ENCODE measurements around the gene TNFSF13B.
A peak's percentile ranks its signal among the peaks of the same experiment; 100 is the strongest.

The TNFSF13B gene

GRCh38 chr13:108313382-108313781 lies 43.9 kb downstream of the TNFSF13B start:
- H3K9me3 Mint-ChIP-seq, result peaks cover 2% of the 10 kb centered on the region

GRCh38 chr13:108315273-108315672 lies 45.8 kb downstream of the TNFSF13B start:
- Mint-ChIP-seq H3K4me3 (no peak overlapping the region), H3K9me3 (no peaks in the 10 kb centered on the region)

More at GRCh38 chr13:108313382-108313781, 43.9 kb downstream of the TNFSF13B start:
- H3K4me1 Mint-ChIP-seq, result peaks cover 6% of the 10 kb centered on the region
- H3K36me3 Mint-ChIP-seq, result no peaks in the 10 kb centered on the region
- H3K4me3 Mint-ChIP-seq, result no peak overlapping the region
- ATAC-seq (no peak), DNase-seq (ENCODE audit: low spot score in 2 of 2) (no peak)
- no peak overlapping the region for H3K27ac Mint-ChIP-seq

GRCh38 chr13:108315991-108316390 lies 46.5 kb downstream of the TNFSF13B start:
- DNase-seq (ENCODE audit: low spot score in 2 of 2) (no peak), ATAC-seq (no peak)
- Mint-ChIP-seq H3K4me3 (no peak overlapping the region), H3K27ac (no peak overlapping the region), H3K9me3 (no peaks in the 10 kb centered on the region), H3K4me1 (peaks cover 6% of the 10 kb centered on the region), H3K36me3 (no peaks in the 10 kb centered on the region)

More at GRCh38 chr13:108315273-108315672, 45.8 kb downstream of the TNFSF13B start:
- no peak for DNase-seq (ENCODE audit: low spot score in 2 of 2)
- ATAC-seq, result no peak
- H3K4me1 Mint-ChIP-seq, result peaks cover 6% of the 10 kb centered on the region
- H3K36me3 Mint-ChIP-seq, result no peaks in the 10 kb centered on the region
- no peak overlapping the region for H3K27ac Mint-ChIP-seq

GRCh38 chr13:108316413-108316812 lies 46.9 kb downstream of the TNFSF13B start:
- ATAC-seq, result no peak
- no peak for DNase-seq (ENCODE audit: low spot score in 2 of 2)
- Mint-ChIP-seq H3K36me3 (no peaks in the 10 kb centered on the region), H3K27ac (no peak overlapping the region), H3K4me1 (peaks cover 6% of the 10 kb centered on the region), H3K9me3 (no peaks in the 10 kb centered on the region), H3K4me3 (no peak overlapping the region)

GRCh38 chr13:108322206-108322824 lies 52.8 kb downstream of the TNFSF13B start:
- DNase-seq (ENCODE audit: low spot score in 2 of 2), result no peak
- no peak overlapping the region for H3K4me3 Mint-ChIP-seq
- no peak overlapping the region for H3K27ac Mint-ChIP-seq
- no peaks in the 10 kb centered on the region for H3K36me3 Mint-ChIP-seq
- H3K4me1 Mint-ChIP-seq, result no peaks in the 10 kb centered on the region
- no peaks in the 10 kb centered on the region for H3K9me3 Mint-ChIP-seq
- ATAC-seq, result peak; percentile 75

- no peaks in the 10 kb centered on the region for H3K9me3 Mint-ChIP-seq
- H3K4me1 Mint-ChIP-seq, result no peaks in the 10 kb centered on the region
- ATAC-seq (no peak), DNase-seq (ENCODE audit: low spot score in 2 of 2) (no peak)
- no peak overlapping the region for H3K27ac Mint-ChIP-seq
- H3K4me3 Mint-ChIP-seq, result no peak overlapping the region
- H3K36me3 Mint-ChIP-seq, result no peaks in the 10 kb centered on the region
Observed at GRCh38 chr13:108323031-108323430, 53.5 kb downstream of the TNFSF13B start.

GRCh38 chr13:108325863-108326262 lies 56.3 kb downstream of the TNFSF13B start:
- Mint-ChIP-seq H3K4me1 (no peaks in the 10 kb centered on the region), H3K27ac (no peak overlapping the region), H3K4me3 (no peak overlapping the region)

GRCh38 chr13:108326309-108326708 lies 56.8 kb downstream of the TNFSF13B start:
- ATAC-seq (peak; percentile 64), DNase-seq (ENCODE audit: low spot score in 2 of 2) (no peak)
- no peaks in the 10 kb centered on the region for H3K36me3 Mint-ChIP-seq
- H3K27ac Mint-ChIP-seq, result no peak overlapping the region
- H3K4me1 Mint-ChIP-seq, result no peaks in the 10 kb centered on the region
- H3K9me3 Mint-ChIP-seq, result no peaks in the 10 kb centered on the region
- H3K4me3 Mint-ChIP-seq, result no peak overlapping the region

More at GRCh38 chr13:108325863-108326262, 56.3 kb downstream of the TNFSF13B start:
- no peaks in the 10 kb centered on the region for H3K36me3 Mint-ChIP-seq
- H3K9me3 Mint-ChIP-seq, result no peaks in the 10 kb centered on the region
- no peak for DNase-seq (ENCODE audit: low spot score in 2 of 2)
- no peak for ATAC-seq

GRCh38 chr13:108328848-108329247 lies 59.3 kb downstream of the TNFSF13B start:
- ATAC-seq (no peak), DNase-seq (ENCODE audit: low spot score in 2 of 2) (no peak)
- H3K4me3 Mint-ChIP-seq, result no peak overlapping the region
- no peaks in the 10 kb centered on the region for H3K4me1 Mint-ChIP-seq
- H3K36me3 Mint-ChIP-seq, result no peaks in the 10 kb centered on the region
- H3K9me3 Mint-ChIP-seq, result no peaks in the 10 kb centered on the region
- no peak overlapping the region for H3K27ac Mint-ChIP-seq

- no peak overlapping the region for H3K4me3 Mint-ChIP-seq
- H3K27ac Mint-ChIP-seq, result no peak overlapping the region
- DNase-seq (ENCODE audit: low spot score in 2 of 2) (no peak), ATAC-seq (no peak)
- H3K36me3 Mint-ChIP-seq, result no peaks in the 10 kb centered on the region
- H3K4me1 Mint-ChIP-seq, result no peaks in the 10 kb centered on the region
- no peaks in the 10 kb centered on the region for H3K9me3 Mint-ChIP-seq
Observed at GRCh38 chr13:108332791-108333190, 63.3 kb downstream of the TNFSF13B start.

- no peak overlapping the region for H3K4me3 Mint-ChIP-seq
- H3K36me3 Mint-ChIP-seq, result no peaks in the 10 kb centered on the region
- ATAC-seq (peak; percentile 39), DNase-seq (ENCODE audit: low spot score in 2 of 2) (no peak)
- H3K4me1 Mint-ChIP-seq, result peaks cover 12% of the 10 kb centered on the region
- no peak overlapping the region for H3K27ac Mint-ChIP-seq
- H3K9me3 Mint-ChIP-seq, result no peaks in the 10 kb centered on the region
Observed at GRCh38 chr13:108342369-108343289, 73.1 kb downstream of the TNFSF13B start.

- H3K27ac Mint-ChIP-seq, result no peak overlapping the region
Observed at GRCh38 chr13:108345016-108345415, 75.5 kb downstream of the TNFSF13B start.

GRCh38 chr13:108346376-108346775 lies 76.9 kb downstream of the TNFSF13B start:
- no peaks in the 10 kb centered on the region for H3K9me3 Mint-ChIP-seq
- peak; percentile 84 for ATAC-seq
- peaks cover 12% of the 10 kb centered on the region for H3K4me1 Mint-ChIP-seq
- DNase-seq (ENCODE audit: low spot score in 2 of 2), result no peak
- H3K36me3 Mint-ChIP-seq, result no peaks in the 10 kb centered on the region
- H3K27ac Mint-ChIP-seq, result no peak overlapping the region
- no peak overlapping the region for H3K4me3 Mint-ChIP-seq

More at GRCh38 chr13:108345016-108345415, 75.5 kb downstream of the TNFSF13B start:
- peaks cover 12% of the 10 kb centered on the region for H3K4me1 Mint-ChIP-seq
- no peak overlapping the region for H3K4me3 Mint-ChIP-seq
- no peaks in the 10 kb centered on the region for H3K36me3 Mint-ChIP-seq
- ATAC-seq (no peak), DNase-seq (ENCODE audit: low spot score in 2 of 2) (no peak)
- no peaks in the 10 kb centered on the region for H3K9me3 Mint-ChIP-seq

GRCh38 chr13:108349269-108349668 lies 79.8 kb downstream of the TNFSF13B start:
- Mint-ChIP-seq H3K27ac (no peak overlapping the region), H3K9me3 (no peaks in the 10 kb centered on the region), H3K4me3 (no peak overlapping the region)

GRCh38 chr13:108350579-108350978 lies 81.1 kb downstream of the TNFSF13B start:
- ATAC-seq (no peak), DNase-seq (ENCODE audit: low spot score in 2 of 2) (no peak)
- Mint-ChIP-seq H3K36me3 (no peaks in the 10 kb centered on the region), H3K4me3 (no peak overlapping the region), H3K27ac (no peak overlapping the region), H3K4me1 (peaks cover 13% of the 10 kb centered on the region), H3K9me3 (peaks cover 2% of the 10 kb centered on the region)

More at GRCh38 chr13:108349269-108349668, 79.8 kb downstream of the TNFSF13B start:
- no peaks in the 10 kb centered on the region for H3K36me3 Mint-ChIP-seq
- ATAC-seq (no peak), DNase-seq (ENCODE audit: low spot score in 2 of 2) (no peak)
- peaks cover 7% of the 10 kb centered on the region for H3K4me1 Mint-ChIP-seq

- no peaks in the 10 kb centered on the region for H3K36me3 Mint-ChIP-seq
Observed at GRCh38 chr13:108352599-108352998, 83.1 kb downstream of the TNFSF13B start.

More at GRCh38 chr13:108352599-108352998, 83.1 kb downstream of the TNFSF13B start:
- no peak for ATAC-seq
- Mint-ChIP-seq H3K4me1 (peaks cover 7% of the 10 kb centered on the region), H3K27ac (no peak overlapping the region), H3K4me3 (no peak overlapping the region), H3K9me3 (peaks cover 2% of the 10 kb centered on the region)
- no peak for DNase-seq (ENCODE audit: low spot score in 2 of 2)

Data from stimulated activated effector memory CD8-positive, alpha-beta T cell treated with anti-CD3 and anti-CD28 coated beads, Interleukin-12 subunit alpha, Interleukin-12 subunit beta, amount 100 ng/mL, for 72 hours (primary cell).